Measurements from ENCODE around the gene DHX9. TPM values are rescaled to one million over a fixed set of nuclear protein-coding genes. Genes with fewer than 3 reads are reported as not detected.

DHX9 gene
- total RNA-seq, 1 donor from 2014 or later, result 169 TPM

- Mint-ChIP-seq H3K36me3 (ENCODE audit: low read depth, unreplicated experiment) (no peaks in the 10 kb centered on the region), H3K27me3 (ENCODE audit: low read depth, unreplicated experiment) (no peaks in the 10 kb centered on the region), H3K4me1 (ENCODE audit: low read depth, unreplicated experiment) (no peaks in the 10 kb centered on the region), H3K27ac (ENCODE audit: unreplicated experiment) (no peak overlapping the region), H3K4me3 (ENCODE audit: unreplicated experiment) (no peak overlapping the region), H3K9me3 (ENCODE audit: unreplicated experiment) (no peaks in the 10 kb centered on the region)
- Histone ChIP-seq H3K4me1 (ENCODE audit: insufficient read depth, low read length) (no peaks in the 10 kb centered on the region), H3K4me3 (ENCODE audit: insufficient read depth, low read depth, low read length) (no peak overlapping the region), H2AFZ (ENCODE audit: low read depth, low read length) (no peak overlapping the region), H3K4me2 (ENCODE audit: low read length) (no peak overlapping the region), H3K9ac (ENCODE audit: low read length) (no peak overlapping the region), H3K9me3 (ENCODE audit: insufficient read depth, low read depth, low read length) (no peaks in the 10 kb centered on the region), H4K20me1 (ENCODE audit: insufficient read depth, low read length) (no peaks in the 10 kb centered on the region), H3K27ac (ENCODE audit: low read depth, low read length) (no peak overlapping the region), H3K36me3 (ENCODE audit: insufficient read depth, low read length) (no peaks in the 10 kb centered on the region), H3K27me3 (ENCODE audit: insufficient read depth, low read length) (no peaks in the 10 kb centered on the region), H3K79me2 (ENCODE audit: insufficient read depth, low read length) (no peaks in the 10 kb centered on the region)
- DNase-seq (ENCODE audit: low read depth) (no peak), FAIRE-seq (no peak)
- TF ChIP-seq, protein P1, sequence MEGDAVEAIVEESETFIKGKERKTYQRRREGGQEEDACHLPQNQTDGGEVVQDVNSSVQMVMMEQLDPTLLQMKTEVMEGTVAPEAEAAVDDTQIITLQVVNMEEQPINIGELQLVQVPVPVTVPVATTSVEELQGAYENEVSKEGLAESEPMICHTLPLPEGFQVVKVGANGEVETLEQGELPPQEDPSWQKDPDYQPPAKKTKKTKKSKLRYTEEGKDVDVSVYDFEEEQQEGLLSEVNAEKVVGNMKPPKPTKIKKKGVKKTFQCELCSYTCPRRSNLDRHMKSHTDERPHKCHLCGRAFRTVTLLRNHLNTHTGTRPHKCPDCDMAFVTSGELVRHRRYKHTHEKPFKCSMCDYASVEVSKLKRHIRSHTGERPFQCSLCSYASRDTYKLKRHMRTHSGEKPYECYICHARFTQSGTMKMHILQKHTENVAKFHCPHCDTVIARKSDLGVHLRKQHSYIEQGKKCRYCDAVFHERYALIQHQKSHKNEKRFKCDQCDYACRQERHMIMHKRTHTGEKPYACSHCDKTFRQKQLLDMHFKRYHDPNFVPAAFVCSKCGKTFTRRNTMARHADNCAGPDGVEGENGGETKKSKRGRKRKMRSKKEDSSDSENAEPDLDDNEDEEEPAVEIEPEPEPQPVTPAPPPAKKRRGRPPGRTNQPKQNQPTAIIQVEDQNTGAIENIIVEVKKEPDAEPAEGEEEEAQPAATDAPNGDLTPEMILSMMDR (IDR thresholded peaks at IDR 0.05; ENCODE audit: insufficient read depth, low read depth, low read length), result no peak
- no peak for TF ChIP-seq EZH2 (IDR thresholded peaks at IDR 0.05; ENCODE audit: insufficient read depth, low read length)
These were observed 66.2 kb downstream of the DHX9 start for GRCh38 chr1:182905321-182905720.

GRCh38 chr1:182909578-182909977 lies 70.4 kb downstream of the DHX9 start:
- H3K4me3 Mint-ChIP-seq (ENCODE audit: unreplicated experiment), result no peak overlapping the region
- no peaks in the 10 kb centered on the region for H3K4me1 ChIP-seq (ENCODE audit: insufficient read depth, low read length)
- H3K4me1 Mint-ChIP-seq (ENCODE audit: low read depth, unreplicated experiment), result no peaks in the 10 kb centered on the region
- TF ChIP-seq, protein P1 (IDR thresholded peaks at IDR 0.05; ENCODE audit: insufficient read depth, low read depth, low read length), result no peak
- TF ChIP-seq EZH2 (IDR thresholded peaks at IDR 0.05; ENCODE audit: insufficient read depth, low read length), result no peak
- no peaks in the 10 kb centered on the region for H3K27me3 ChIP-seq (ENCODE audit: insufficient read depth, low read length)
- H3K9ac ChIP-seq (ENCODE audit: low read length), result no peak overlapping the region
- H3K27ac ChIP-seq (ENCODE audit: low read depth, low read length), result no peak overlapping the region
- H3K4me3 ChIP-seq (ENCODE audit: insufficient read depth, low read depth, low read length), result no peak overlapping the region
- H2AFZ ChIP-seq (ENCODE audit: low read depth, low read length), result no peak overlapping the region
- no peaks in the 10 kb centered on the region for H4K20me1 ChIP-seq (ENCODE audit: insufficient read depth, low read length)
- no peaks in the 10 kb centered on the region for H3K27me3 Mint-ChIP-seq (ENCODE audit: low read depth, unreplicated experiment)
- no peak for DNase-seq (ENCODE audit: low read depth)
- H3K27ac Mint-ChIP-seq (ENCODE audit: unreplicated experiment), result no peak overlapping the region
- no peaks in the 10 kb centered on the region for H3K36me3 ChIP-seq (ENCODE audit: insufficient read depth, low read length)
- FAIRE-seq, result no peak
- no peak overlapping the region for H3K4me2 ChIP-seq (ENCODE audit: low read length)
- H3K9me3 Mint-ChIP-seq (ENCODE audit: unreplicated experiment), result peaks cover 4% of the 10 kb centered on the region
- no peaks in the 10 kb centered on the region for H3K36me3 Mint-ChIP-seq (ENCODE audit: low read depth, unreplicated experiment)
- no peaks in the 10 kb centered on the region for H3K79me2 ChIP-seq (ENCODE audit: insufficient read depth, low read length)
- H3K9me3 ChIP-seq (ENCODE audit: insufficient read depth, low read depth, low read length), result no peaks in the 10 kb centered on the region

DNA sequence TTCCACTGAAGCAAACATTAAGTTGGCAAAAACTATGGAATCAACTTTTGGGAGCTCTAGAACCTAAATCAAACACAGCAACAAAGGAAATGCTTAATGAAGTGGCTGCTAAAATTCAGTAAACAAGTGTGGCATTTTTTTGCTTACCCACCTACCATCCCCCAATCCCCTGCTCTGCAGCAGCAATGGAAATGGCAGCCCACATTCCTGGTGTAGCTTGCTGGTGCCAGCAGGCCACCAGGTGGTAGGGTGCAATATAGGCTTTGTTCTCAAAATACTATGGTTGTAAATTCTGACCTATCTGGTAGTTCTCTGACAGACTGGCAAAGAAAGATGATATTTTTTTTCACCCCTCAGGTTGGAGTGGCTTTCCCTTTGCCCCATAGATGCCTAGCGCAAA lies 71.0 kb downstream of the DHX9 start:
- Mint-ChIP-seq H3K27ac (ENCODE audit: unreplicated experiment) (no peak overlapping the region), H3K9me3 (ENCODE audit: unreplicated experiment) (peaks cover 4% of the 10 kb centered on the region), H3K27me3 (ENCODE audit: low read depth, unreplicated experiment) (no peaks in the 10 kb centered on the region), H3K4me3 (ENCODE audit: unreplicated experiment) (no peak overlapping the region), H3K4me1 (ENCODE audit: low read depth, unreplicated experiment) (no peaks in the 10 kb centered on the region), H3K36me3 (ENCODE audit: low read depth, unreplicated experiment) (no peaks in the 10 kb centered on the region)
- Histone ChIP-seq H3K36me3 (ENCODE audit: insufficient read depth, low read length) (no peaks in the 10 kb centered on the region), H3K4me2 (ENCODE audit: low read length) (no peak overlapping the region), H3K9me3 (ENCODE audit: insufficient read depth, low read depth, low read length) (no peaks in the 10 kb centered on the region), H4K20me1 (ENCODE audit: insufficient read depth, low read length) (no peaks in the 10 kb centered on the region), H2AFZ (ENCODE audit: low read depth, low read length) (no peak overlapping the region), H3K9ac (ENCODE audit: low read length) (no peak overlapping the region), H3K4me1 (ENCODE audit: insufficient read depth, low read length) (no peaks in the 10 kb centered on the region), H3K27me3 (ENCODE audit: insufficient read depth, low read length) (no peaks in the 10 kb centered on the region), H3K79me2 (ENCODE audit: insufficient read depth, low read length) (no peaks in the 10 kb centered on the region), H3K4me3 (ENCODE audit: insufficient read depth, low read depth, low read length) (no peak overlapping the region), H3K27ac (ENCODE audit: low read depth, low read length) (no peak overlapping the region)
- FAIRE-seq (no peak), DNase-seq (ENCODE audit: low read depth) (no peak)
- TF ChIP-seq EZH2 (IDR thresholded peaks at IDR 0.05; ENCODE audit: insufficient read depth, low read length), result no peak
- TF ChIP-seq, protein P1 (IDR thresholded peaks at IDR 0.05; ENCODE audit: insufficient read depth, low read depth, low read length), result no peak
